ENCODE data around the gene ETS2.

The ETS2 gene

DNA sequence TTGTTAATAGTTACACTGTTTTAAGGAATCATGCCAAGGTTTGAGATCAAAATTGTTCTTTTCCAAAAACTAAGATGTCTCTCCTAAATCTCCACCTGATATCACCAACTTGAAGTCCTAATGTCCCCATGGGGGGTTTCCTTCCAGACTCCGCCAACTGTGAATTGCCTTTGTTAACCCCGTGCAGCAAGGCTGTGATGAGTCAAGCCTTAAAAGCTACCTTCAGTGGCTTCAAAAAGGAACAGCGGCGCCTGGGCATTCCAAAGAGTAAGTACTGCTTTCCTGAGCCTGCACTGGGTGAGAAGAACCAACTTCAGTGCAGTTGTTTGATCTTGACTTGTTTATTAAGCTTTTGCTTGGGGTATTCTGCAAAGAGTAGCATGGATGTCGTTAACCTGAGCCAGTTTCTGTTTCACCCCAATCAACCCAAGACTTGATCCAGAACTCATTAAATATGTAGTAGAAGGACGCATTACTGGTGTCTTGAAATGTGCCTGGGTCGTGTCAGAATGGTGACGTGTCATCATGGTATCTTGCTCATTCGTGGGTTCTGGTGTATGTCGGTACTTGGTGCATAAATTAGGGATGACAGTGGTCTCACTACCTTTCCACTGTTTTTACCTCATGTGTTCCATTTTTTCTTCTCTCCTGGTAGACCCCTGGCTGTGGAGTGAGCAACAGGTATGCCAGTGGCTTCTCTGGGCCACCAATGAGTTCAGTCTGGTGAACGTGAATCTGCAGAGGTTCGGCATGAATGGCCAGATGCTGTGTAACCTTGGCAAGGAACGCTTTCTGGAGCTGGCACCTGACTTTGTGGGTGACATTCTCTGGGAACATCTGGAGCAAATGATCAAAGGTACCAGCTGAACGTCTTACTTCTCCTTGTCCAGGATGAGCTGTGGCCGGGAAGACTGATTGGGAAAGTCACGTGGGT, 8.7 kb downstream of the ETS2 start:
- no peak; the same call in 2 of the 3 replicates for ATAC-seq
- TF ChIP-seq ZNF70 (CRISPR knock-in tag; IDR thresholded peaks at IDR 0.05) = no peak
- TF ChIP-seq TOX (CRISPR knock-in tag; IDR thresholded peaks at IDR 0.05; ENCODE audit: borderline replicate concordance) = peak; percentile 47; the same call in 1 of the 2 replicates
- TF ChIP-seq GLIS3 (CRISPR knock-in tag; IDR thresholded peaks at IDR 0.05) = no peak
- no peak for TF ChIP-seq ZFP30 (CRISPR knock-in tag; IDR thresholded peaks at IDR 0.05)
- TF ChIP-seq, protein P1, sequence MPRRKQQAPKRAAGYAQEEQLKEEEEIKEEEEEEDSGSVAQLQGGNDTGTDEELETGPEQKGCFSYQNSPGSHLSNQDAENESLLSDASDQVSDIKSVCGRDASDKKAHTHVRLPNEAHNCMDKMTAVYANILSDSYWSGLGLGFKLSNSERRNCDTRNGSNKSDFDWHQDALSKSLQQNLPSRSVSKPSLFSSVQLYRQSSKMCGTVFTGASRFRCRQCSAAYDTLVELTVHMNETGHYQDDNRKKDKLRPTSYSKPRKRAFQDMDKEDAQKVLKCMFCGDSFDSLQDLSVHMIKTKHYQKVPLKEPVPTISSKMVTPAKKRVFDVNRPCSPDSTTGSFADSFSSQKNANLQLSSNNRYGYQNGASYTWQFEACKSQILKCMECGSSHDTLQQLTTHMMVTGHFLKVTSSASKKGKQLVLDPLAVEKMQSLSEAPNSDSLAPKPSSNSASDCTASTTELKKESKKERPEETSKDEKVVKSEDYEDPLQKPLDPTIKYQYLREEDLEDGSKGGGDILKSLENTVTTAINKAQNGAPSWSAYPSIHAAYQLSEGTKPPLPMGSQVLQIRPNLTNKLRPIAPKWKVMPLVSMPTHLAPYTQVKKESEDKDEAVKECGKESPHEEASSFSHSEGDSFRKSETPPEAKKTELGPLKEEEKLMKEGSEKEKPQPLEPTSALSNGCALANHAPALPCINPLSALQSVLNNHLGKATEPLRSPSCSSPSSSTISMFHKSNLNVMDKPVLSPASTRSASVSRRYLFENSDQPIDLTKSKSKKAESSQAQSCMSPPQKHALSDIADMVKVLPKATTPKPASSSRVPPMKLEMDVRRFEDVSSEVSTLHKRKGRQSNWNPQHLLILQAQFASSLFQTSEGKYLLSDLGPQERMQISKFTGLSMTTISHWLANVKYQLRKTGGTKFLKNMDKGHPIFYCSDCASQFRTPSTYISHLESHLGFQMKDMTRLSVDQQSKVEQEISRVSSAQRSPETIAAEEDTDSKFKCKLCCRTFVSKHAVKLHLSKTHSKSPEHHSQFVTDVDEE (CRISPR knock-in tag; IDR thresholded peaks at IDR 0.05) = no peak
- no peak for TF ChIP-seq PATZ1 (CRISPR knock-in tag; IDR thresholded peaks at IDR 0.05; ENCODE audit: borderline replicate concordance)

DNA sequence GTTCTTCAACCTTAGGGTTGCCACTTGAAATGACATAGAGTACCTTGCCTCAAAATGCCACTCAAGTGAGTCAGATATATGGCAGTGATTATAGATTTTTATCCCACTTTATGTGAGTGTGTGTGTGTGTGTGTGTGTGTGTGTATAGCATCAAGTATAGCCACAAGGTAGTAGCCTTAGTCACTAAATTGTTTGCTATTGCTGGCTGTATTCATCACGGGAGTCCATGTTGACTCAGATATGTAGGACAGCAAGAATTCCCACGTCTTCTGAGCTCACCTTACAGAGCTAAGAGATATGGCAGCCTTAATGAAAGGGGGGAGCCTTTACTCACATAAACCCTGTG, 9.3 kb downstream of the ETS2 start:
- TF ChIP-seq ARNTL (CRISPR knock-in tag; IDR thresholded peaks at IDR 0.05; ENCODE audit: borderline replicate concordance, low read depth) (no peak), ESRRG (CRISPR knock-in tag; IDR thresholded peaks at IDR 0.05) (no peak), ISL1 (CRISPR knock-in tag; IDR thresholded peaks at IDR 0.05) (no peak), SNAI2 (CRISPR knock-in tag; IDR thresholded peaks at IDR 0.05) (no peak)
- peak; percentile 12; the same call in 1 of the 3 replicates for ATAC-seq

DNA sequence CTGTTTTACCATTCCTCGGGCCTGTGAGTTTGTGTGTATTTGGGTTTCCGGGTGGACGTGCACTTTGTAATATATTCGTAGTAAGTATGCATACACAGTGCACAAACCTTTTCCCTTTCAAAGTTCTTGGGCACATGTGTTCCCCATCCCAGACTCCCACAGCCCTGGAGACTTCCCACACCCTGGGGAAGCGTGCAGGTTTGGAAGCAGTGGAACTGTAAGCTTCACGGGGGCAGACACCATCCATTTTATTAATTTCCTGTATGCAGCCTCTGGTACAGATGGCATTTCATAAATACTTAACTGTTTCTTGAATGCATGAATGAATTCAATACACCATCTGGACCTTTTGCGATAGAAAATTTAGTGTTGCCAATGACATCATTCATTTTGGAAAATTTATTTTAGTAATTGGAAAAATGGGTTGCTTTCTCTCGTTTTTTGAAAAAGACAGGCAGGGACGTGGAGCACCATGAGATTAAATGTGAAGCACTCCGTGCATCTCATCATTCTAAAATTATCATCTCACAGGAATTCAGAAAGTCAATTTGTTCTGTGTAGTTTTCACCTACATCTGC, 10.8 kb downstream of the ETS2 start:
- TF ChIP-seq PPARA (CRISPR knock-in tag; IDR thresholded peaks at IDR 0.05; ENCODE audit: borderline replicate concordance) (no peak), CSDC2 (CRISPR knock-in tag; IDR thresholded peaks at IDR 0.05) (no peak), ZNF70 (CRISPR knock-in tag; IDR thresholded peaks at IDR 0.05) (no peak), OSR1 (CRISPR knock-in tag; IDR thresholded peaks at IDR 0.05) (no peak), TCF4 (CRISPR knock-in tag; IDR thresholded peaks at IDR 0.05; ENCODE audit: borderline replicate concordance) (no peak), ZC3H10 (CRISPR knock-in tag; IDR thresholded peaks at IDR 0.05) (no peak)
- TF ChIP-seq, protein P1 (CRISPR knock-in tag; IDR thresholded peaks at IDR 0.05) = no peak
- ATAC-seq = no peak

GRCh38 chr21:38817371-38818324, 11.9 kb downstream of the ETS2 start:
- TF ChIP-seq ZC3H10 (CRISPR knock-in tag; IDR thresholded peaks at IDR 0.05) = no peak
- no peak for TF ChIP-seq CREB5 (CRISPR knock-in tag; IDR thresholded peaks at IDR 0.05; ENCODE audit: low read depth)
- no peak for TF ChIP-seq PPARA (CRISPR knock-in tag; IDR thresholded peaks at IDR 0.05; ENCODE audit: borderline replicate concordance)
- TF ChIP-seq, protein P1 (CRISPR knock-in tag; IDR thresholded peaks at IDR 0.05) = no peak
- ATAC-seq = peak; percentile 25

All from SK-N-SH treated with all-trans-retinoic acid at 6 μM for 48 hours (cell line).